Neural progenitor cell (in vitro differentiated cells): ENCODE data around the gene MFSD11. TPM values are rescaled to one million over a fixed set of nuclear protein-coding genes. Genes with fewer than 3 reads are reported as not detected.

Source experiments
- DNase-seq: peaks from one replicate; pipeline ENCODE4 v3.0.0-alpha.2; 2016; ENCODE audit warnings: low spot score
- H2AFZ ChIP-seq: fragments of 200-600 bp; sonication (generic); replicated peaks from 2 replicates; pipeline ENCODE4 v1.6.1; 2016; ENCODE audit warnings: antibody characterized with exemption
- H3F3A ChIP-seq: fragments of 200-600 bp; sonication (generic); 2 replicates; pipeline ENCODE4 v1.6.1; 2016; ENCODE audit warnings: antibody characterized with exemption, low read depth
- H3K27ac ChIP-seq: fragments of 200-600 bp; sonication (generic); 2 replicates; pipeline ENCODE4 v1.5.1; 2016; ENCODE audit warnings: mild to moderate bottlenecking
- H3K27me3 ChIP-seq: fragments of 200-600 bp; sonication (generic); 2 replicates; pipeline ENCODE4 v1.6.1; 2016; ENCODE audit warnings: mild to moderate bottlenecking, moderate library complexity
- H3K36me3 ChIP-seq: fragments of 200-600 bp; sonication (generic); 2 replicates; pipeline ENCODE4 v1.5.1; 2016
- H3K4me1 ChIP-seq: fragments of 200-600 bp; sonication (generic); 2 replicates; pipeline ENCODE4 v1.6.1; 2016; ENCODE audit warnings: mixed run types
- H3K4me2 ChIP-seq: fragments of 200-600 bp; sonication (generic); 2 replicates; pipeline ENCODE4 v1.6.1; 2016
- H3K4me3 ChIP-seq: fragments of 200-600 bp; sonication (generic); 2 replicates; pipeline ENCODE4 v1.5.1; 2016
- H3K79me2 ChIP-seq: fragments of 200-600 bp; sonication (generic); 2 replicates; pipeline ENCODE4 v1.6.1; 2016; ENCODE audit warnings: low read depth
- H3K9ac ChIP-seq: fragments of 200-600 bp; sonication (generic); 2 replicates; pipeline ENCODE4 v1.6.1; 2016
- H3K9me3 ChIP-seq: fragments of 200-600 bp; sonication (generic); 2 replicates; pipeline ENCODE4 v1.5.1; 2016; ENCODE audit warnings: low read depth
- H4K20me1 ChIP-seq: fragments of 200-600 bp; sonication (generic); 2 replicates; pipeline ENCODE4 v1.6.1; 2016; ENCODE audit warnings: low read depth
- H3K27ac Mint-ChIP-seq: 3 replicates; pipeline ENCODE4 v1.8.0; 2021; ENCODE audit warnings: mixed read lengths
- H3K27me3 Mint-ChIP-seq: 2 replicates; pipeline ENCODE4 v1.8.0; 2022; ENCODE audit warnings: low read depth, mild to moderate bottlenecking, inconsistent platforms, moderate library complexity, mixed read lengths; ENCODE audit not compliant: insufficient read depth
- H3K36me3 Mint-ChIP-seq: 3 replicates; pipeline ENCODE4 v1.8.0; 2021; ENCODE audit warnings: mixed read lengths
- H3K4me1 Mint-ChIP-seq: 3 replicates; pipeline ENCODE4 v1.8.0; 2021; ENCODE audit warnings: mixed read lengths
- H3K4me3 Mint-ChIP-seq: 3 replicates; pipeline ENCODE4 v1.8.0; 2021; ENCODE audit warnings: mild to moderate bottlenecking, moderate library complexity, mixed read lengths
- H3K9me3 Mint-ChIP-seq: 3 replicates; pipeline ENCODE4 v1.8.0; 2020; ENCODE audit warnings: mixed read lengths
- EZH2 ChIP-seq: fragments of 200-600 bp; sonication (generic); IDR thresholded peaks from 2 replicates; pipeline ENCODE4 v1.6.1; 2017; ENCODE audit warnings: antibody characterized with exemption, mild to moderate bottlenecking, moderate library complexity
- EZH2phosphoT487 ChIP-seq: fragments of 200-600 bp; sonication (generic); IDR thresholded peaks from 2 replicates; pipeline ENCODE4 v1.6.1; 2017; ENCODE audit warnings: antibody characterized with exemption
- total RNA-seq: library from RNA; depleted of rRNA; stranded (reverse); fragments of >200 nt; gene quantifications from 2 replicates; pipeline ENCODE4 v1.2.3, GENCODE V29; 2015; ENCODE audit warnings: low replicate concordance
- TF ChIP-seq, protein P1 (sequence below): fragments of 200-600 bp; sonication (generic); IDR thresholded peaks from 2 replicates; pipeline ENCODE4 v1.5.1; 2017; ENCODE audit warnings: antibody characterized with exemption, mild to moderate bottlenecking

Gene MFSD11
- total RNA-seq, 1 donor from 2014 or later, result 25.7 TPM

DNA sequence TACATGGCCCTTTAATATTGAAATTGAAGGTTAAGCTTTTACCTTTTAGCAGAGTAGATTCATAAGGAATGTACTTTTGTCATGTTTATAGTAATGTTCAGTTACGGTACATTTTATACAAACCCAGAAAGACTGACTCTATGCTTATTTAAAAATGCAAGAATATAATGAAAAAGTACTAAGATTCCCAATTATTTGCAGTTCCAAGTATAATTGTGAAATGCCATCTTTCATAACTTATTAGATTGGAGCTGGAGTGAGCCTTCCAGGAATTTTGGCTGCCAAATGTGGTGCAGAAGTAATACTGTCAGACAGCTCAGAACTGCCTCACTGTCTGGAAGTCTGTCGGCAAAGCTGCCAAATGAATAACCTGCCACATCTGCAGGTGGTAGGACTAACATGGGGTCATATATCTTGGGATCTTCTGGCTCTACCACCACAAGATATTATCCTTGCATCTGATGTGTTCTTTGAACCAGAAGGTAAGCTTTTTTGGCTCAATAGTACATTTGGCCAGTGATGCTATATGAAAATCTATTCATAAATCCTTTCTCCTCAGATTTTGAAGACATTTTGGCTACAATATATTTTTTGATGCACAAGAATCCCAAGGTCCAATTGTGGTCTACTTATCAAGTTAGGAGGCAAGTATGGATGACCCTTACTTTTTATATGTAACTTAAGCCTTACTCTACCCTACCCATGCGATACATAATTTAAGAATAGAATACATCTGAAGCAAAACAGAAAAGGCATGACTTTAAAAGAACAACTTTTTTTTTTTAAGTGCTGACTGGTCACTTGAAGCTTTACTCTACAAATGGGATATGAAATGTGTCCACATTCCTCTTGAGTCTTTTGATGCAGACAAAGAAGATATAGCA is 4.9 kb upstream of the MFSD11 start:
- Histone ChIP-seq H3K4me2 (peak overlapping the region; percentile 98), H3K79me2 (peaks cover 80% of the 10 kb centered on the region), H3F3A (peaks cover 71% of the 10 kb centered on the region), H3K36me3 (peaks cover 34% of the 10 kb centered on the region), H2AFZ (no peak overlapping the region), H3K4me1 (peaks cover 19% of the 10 kb centered on the region), H3K4me3 (peak overlapping the region; percentile 90), H3K9ac (no peak overlapping the region), H3K9me3 (no peaks in the 10 kb centered on the region), H3K27me3 (no peaks in the 10 kb centered on the region), H3K27ac (peak overlapping the region; percentile 24), H4K20me1 (peaks cover 48% of the 10 kb centered on the region)
- DNase-seq, result no peak
- Mint-ChIP-seq H3K36me3 (peaks cover 28% of the 10 kb centered on the region), H3K4me3 (peak overlapping the region; percentile 17), H3K27me3 (peaks cover 8% of the 10 kb centered on the region), H3K9me3 (no peaks in the 10 kb centered on the region), H3K4me1 (peaks cover 32% of the 10 kb centered on the region), H3K27ac (no peak overlapping the region)
- TF ChIP-seq EZH2phosphoT487, result no peak
- TF ChIP-seq EZH2, result no peak

DNA sequence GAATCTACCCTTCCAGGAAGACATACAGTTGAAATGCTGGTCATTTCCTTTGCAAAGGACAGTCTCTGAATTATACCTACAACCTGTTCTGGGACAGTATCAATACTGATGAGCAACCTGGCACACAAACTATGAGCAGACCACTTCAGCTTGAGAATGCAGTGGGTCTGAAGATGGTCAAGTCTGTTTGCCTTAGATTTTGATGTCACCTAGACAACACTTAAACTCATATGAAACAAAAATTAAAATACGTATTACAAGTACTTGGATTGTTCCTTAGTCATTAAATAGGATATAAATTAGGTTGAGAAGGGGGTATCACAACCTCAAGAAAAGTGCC is 4.3 kb upstream of the MFSD11 start:
- Histone ChIP-seq H3K79me2 (peaks cover 80% of the 10 kb centered on the region), H3K4me3 (peak overlapping the region; percentile 90), H3K36me3 (peaks cover 34% of the 10 kb centered on the region), H3K4me2 (peak overlapping the region; percentile 98), H4K20me1 (peaks cover 46% of the 10 kb centered on the region), H3K27me3 (no peaks in the 10 kb centered on the region), H3K9ac (no peak overlapping the region), H2AFZ (no peak overlapping the region), H3K4me1 (peaks cover 22% of the 10 kb centered on the region), H3K9me3 (no peaks in the 10 kb centered on the region), H3F3A (peaks cover 77% of the 10 kb centered on the region), H3K27ac (peak overlapping the region; percentile 3)
- Mint-ChIP-seq H3K27ac (no peak overlapping the region), H3K4me1 (peaks cover 37% of the 10 kb centered on the region), H3K9me3 (no peaks in the 10 kb centered on the region), H3K4me3 (peak overlapping the region; percentile 17), H3K27me3 (peaks cover 8% of the 10 kb centered on the region), H3K36me3 (peaks cover 28% of the 10 kb centered on the region)
- DNase-seq, result no peak
- TF ChIP-seq, protein P1, sequence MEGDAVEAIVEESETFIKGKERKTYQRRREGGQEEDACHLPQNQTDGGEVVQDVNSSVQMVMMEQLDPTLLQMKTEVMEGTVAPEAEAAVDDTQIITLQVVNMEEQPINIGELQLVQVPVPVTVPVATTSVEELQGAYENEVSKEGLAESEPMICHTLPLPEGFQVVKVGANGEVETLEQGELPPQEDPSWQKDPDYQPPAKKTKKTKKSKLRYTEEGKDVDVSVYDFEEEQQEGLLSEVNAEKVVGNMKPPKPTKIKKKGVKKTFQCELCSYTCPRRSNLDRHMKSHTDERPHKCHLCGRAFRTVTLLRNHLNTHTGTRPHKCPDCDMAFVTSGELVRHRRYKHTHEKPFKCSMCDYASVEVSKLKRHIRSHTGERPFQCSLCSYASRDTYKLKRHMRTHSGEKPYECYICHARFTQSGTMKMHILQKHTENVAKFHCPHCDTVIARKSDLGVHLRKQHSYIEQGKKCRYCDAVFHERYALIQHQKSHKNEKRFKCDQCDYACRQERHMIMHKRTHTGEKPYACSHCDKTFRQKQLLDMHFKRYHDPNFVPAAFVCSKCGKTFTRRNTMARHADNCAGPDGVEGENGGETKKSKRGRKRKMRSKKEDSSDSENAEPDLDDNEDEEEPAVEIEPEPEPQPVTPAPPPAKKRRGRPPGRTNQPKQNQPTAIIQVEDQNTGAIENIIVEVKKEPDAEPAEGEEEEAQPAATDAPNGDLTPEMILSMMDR, result no peak
- no peak for TF ChIP-seq EZH2
- no peak for TF ChIP-seq EZH2phosphoT487

DNA sequence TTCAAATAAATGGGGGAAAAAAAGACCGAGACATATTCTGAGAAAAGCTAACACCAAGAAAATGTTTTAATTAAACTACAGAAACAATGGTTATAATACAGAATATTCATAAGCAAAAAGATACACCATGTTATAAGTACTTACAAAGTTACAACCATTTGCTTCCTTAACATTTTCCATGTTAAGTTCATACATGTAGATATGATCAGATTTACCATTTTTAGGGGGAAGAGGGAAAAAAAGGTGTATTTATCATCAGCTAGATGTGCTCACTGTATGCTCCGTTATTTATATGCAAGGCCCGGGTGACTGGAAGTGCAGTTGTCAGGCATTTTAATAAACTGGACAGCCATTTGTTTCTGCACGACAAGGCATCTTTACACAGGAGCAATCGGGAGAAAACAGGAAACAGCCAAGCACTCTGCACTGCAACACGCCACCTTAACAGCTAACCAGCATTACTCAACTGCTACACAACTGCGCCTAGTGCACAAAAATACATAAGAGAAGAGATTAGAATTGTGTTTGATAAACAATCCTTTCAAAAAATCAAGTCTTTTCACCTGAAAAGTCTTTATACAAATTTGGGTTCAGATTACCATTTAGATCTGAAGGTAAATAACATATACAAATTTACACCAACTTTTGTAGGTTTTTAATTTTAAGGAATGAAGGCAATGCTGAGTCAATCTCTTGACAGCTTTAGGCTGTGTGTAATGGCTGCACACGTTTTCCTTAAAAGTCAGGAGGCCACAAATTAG is 3.7 kb upstream of the MFSD11 start:
- Histone ChIP-seq H4K20me1 (peaks cover 46% of the 10 kb centered on the region), H3K79me2 (peaks cover 80% of the 10 kb centered on the region), H3K4me2 (peak overlapping the region; percentile 98), H3K36me3 (peaks cover 34% of the 10 kb centered on the region), H3F3A (peaks cover 75% of the 10 kb centered on the region), H3K4me3 (peak overlapping the region; percentile 90), H3K27ac (peak overlapping the region; percentile 3), H3K27me3 (no peaks in the 10 kb centered on the region), H3K9ac (peak overlapping the region; percentile 63), H2AFZ (no peak overlapping the region), H3K9me3 (no peaks in the 10 kb centered on the region), H3K4me1 (peaks cover 27% of the 10 kb centered on the region)
- DNase-seq, result no peak
- Mint-ChIP-seq H3K36me3 (peaks cover 28% of the 10 kb centered on the region), H3K4me1 (peaks cover 43% of the 10 kb centered on the region), H3K27ac (no peak overlapping the region), H3K27me3 (peaks cover 4% of the 10 kb centered on the region), H3K9me3 (no peaks in the 10 kb centered on the region), H3K4me3 (peak overlapping the region; percentile 99)
- TF ChIP-seq EZH2phosphoT487 (no peak), EZH2 (no peak)
- TF ChIP-seq, protein P1, result no peak
